Liver (tissue), 3 donors: ENCODE data around the gene HS3ST2.

Source experiments
- CTCF ChIP-seq: fragments of 150-350 bp; IDR thresholded peaks from 2 replicates; pipeline ENCODE4 v1.5.1; 2017; ENCODE audit warnings: improper control_type of control experiment, low read depth, low read length; ENCODE audit not compliant: missing input control
- REST ChIP-seq: IDR thresholded peaks from 2 replicates; pipeline ENCODE4 v1.6.1; 2016; ENCODE audit warnings: antibody characterized with exemption, mild to moderate bottlenecking
- TAF1 ChIP-seq: conservative IDR thresholded peaks from 2 replicates; pipeline ENCODE4 v1.6.1; 2016; ENCODE audit warnings: antibody characterized with exemption, mild to moderate bottlenecking
- donor health status: healthy.
- donor health status: healthy.

GRCh38 chr16:22781480-22781879 lies 32.5 kb upstream of the HS3ST2 start:
- TF ChIP-seq CTCF (no peak), TAF1 (no peak), REST (no peak)
